ENCODE data around the gene ZNF891. TPM values are rescaled to one million over a fixed set of nuclear protein-coding genes. Genes with fewer than 3 reads are reported as not detected.

Gene ZNF891
- total RNA-seq, 1 donor from 2014 or later, result 0.53 TPM

GRCh38 chr12:133083345-133083744 lies 46.7 kb downstream of the ZNF891 start:
- no peaks in the 10 kb centered on the region for H3K27me3 ChIP-seq (ENCODE audit: control insufficient read depth, insufficient read depth, low read length)
- TF ChIP-seq, protein P1, sequence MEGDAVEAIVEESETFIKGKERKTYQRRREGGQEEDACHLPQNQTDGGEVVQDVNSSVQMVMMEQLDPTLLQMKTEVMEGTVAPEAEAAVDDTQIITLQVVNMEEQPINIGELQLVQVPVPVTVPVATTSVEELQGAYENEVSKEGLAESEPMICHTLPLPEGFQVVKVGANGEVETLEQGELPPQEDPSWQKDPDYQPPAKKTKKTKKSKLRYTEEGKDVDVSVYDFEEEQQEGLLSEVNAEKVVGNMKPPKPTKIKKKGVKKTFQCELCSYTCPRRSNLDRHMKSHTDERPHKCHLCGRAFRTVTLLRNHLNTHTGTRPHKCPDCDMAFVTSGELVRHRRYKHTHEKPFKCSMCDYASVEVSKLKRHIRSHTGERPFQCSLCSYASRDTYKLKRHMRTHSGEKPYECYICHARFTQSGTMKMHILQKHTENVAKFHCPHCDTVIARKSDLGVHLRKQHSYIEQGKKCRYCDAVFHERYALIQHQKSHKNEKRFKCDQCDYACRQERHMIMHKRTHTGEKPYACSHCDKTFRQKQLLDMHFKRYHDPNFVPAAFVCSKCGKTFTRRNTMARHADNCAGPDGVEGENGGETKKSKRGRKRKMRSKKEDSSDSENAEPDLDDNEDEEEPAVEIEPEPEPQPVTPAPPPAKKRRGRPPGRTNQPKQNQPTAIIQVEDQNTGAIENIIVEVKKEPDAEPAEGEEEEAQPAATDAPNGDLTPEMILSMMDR (IDR thresholded peaks at IDR 0.05; ENCODE audit: insufficient read depth, low read length, severe bottlenecking), result no peak
- FAIRE-seq, result no peak
- H3K36me3 ChIP-seq (ENCODE audit: control insufficient read depth, insufficient read depth, low read length), result peaks cover 13% of the 10 kb centered on the region
- DNase-seq (ENCODE audit: low read depth), result no peak
- no peak overlapping the region for H3K4me3 ChIP-seq (ENCODE audit: low read depth, low read length)

- no peak for DNase-seq (ENCODE audit: low read depth)
- H3K4me3 ChIP-seq (ENCODE audit: low read depth, low read length), result peak overlapping the region; percentile 89
- no peak for FAIRE-seq
- peaks cover 13% of the 10 kb centered on the region for H3K36me3 ChIP-seq (ENCODE audit: control insufficient read depth, insufficient read depth, low read length)
- H3K27me3 ChIP-seq (ENCODE audit: control insufficient read depth, insufficient read depth, low read length), result no peaks in the 10 kb centered on the region
- TF ChIP-seq, protein P1 (IDR thresholded peaks at IDR 0.05; ENCODE audit: insufficient read depth, low read length, severe bottlenecking), result no peak
These were observed 48.8 kb downstream of the ZNF891 start for GRCh38 chr12:133081159-133081780.

GRCh38 chr12:133080368-133081158 lies 49.5 kb downstream of the ZNF891 start, which contains the start of gene ZNF140:
ZNF140 (plus strand) TSS chr12:133080923; CDS start chr12:133081321, 398 bp downstream.
- Histone ChIP-seq H3K36me3 (ENCODE audit: control insufficient read depth, insufficient read depth, low read length) (peaks cover 11% of the 10 kb centered on the region), H3K27me3 (ENCODE audit: control insufficient read depth, insufficient read depth, low read length) (no peaks in the 10 kb centered on the region), H3K4me3 (ENCODE audit: low read depth, low read length) (peak within 1 kb of the TSS; percentile 89)
- FAIRE-seq (no peak), DNase-seq (ENCODE audit: low read depth) (peak; percentile 89)
- TF ChIP-seq, protein P1 (IDR thresholded peaks at IDR 0.05; ENCODE audit: insufficient read depth, low read length, severe bottlenecking), result no peak

GRCh38 chr12:133080026-133080367 lies 50.1 kb downstream of the ZNF891 start:
- peak; percentile 62 for FAIRE-seq
- H3K4me3 ChIP-seq (ENCODE audit: low read depth, low read length), result peak overlapping the region; percentile 89
- no peaks in the 10 kb centered on the region for H3K27me3 ChIP-seq (ENCODE audit: control insufficient read depth, insufficient read depth, low read length)
- TF ChIP-seq, protein P1 (IDR thresholded peaks at IDR 0.05; ENCODE audit: insufficient read depth, low read length, severe bottlenecking), result no peak
- DNase-seq (ENCODE audit: low read depth), result peak; percentile 98
- peaks cover 8% of the 10 kb centered on the region for H3K36me3 ChIP-seq (ENCODE audit: control insufficient read depth, insufficient read depth, low read length)

DNA sequence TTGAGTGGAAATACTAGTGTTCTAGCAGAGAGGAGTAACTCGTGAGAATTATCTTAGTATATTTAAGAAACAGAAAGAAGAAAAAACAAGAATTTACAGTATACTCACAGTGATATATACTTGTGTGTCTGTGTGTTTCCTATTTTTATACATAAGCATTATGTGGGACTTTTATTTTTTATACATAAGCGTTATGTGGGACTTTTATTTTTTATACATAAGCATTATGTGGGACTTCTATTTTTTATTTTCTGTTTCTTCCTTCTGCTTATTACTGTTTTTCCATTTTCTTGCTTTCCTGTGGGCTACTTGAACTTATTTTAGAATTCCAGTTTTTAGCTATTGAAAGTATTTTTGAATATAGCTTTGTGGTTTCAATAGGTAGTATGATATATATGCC lies 56.2 kb downstream of the ZNF891 start:
- no peak for DNase-seq (ENCODE audit: low read depth)
- Histone ChIP-seq H3K36me3 (ENCODE audit: control insufficient read depth, insufficient read depth, low read length) (no peaks in the 10 kb centered on the region), H3K4me3 (ENCODE audit: low read depth, low read length) (no peak overlapping the region), H3K27me3 (ENCODE audit: control insufficient read depth, insufficient read depth, low read length) (no peaks in the 10 kb centered on the region)
- no peak for FAIRE-seq
- TF ChIP-seq, protein P1 (IDR thresholded peaks at IDR 0.05; ENCODE audit: insufficient read depth, low read length, severe bottlenecking), result no peak

Data from bronchial epithelial cell (primary cell).